RPMI7951 (cell line): ENCODE data around the gene NFE2L2. TPM values are rescaled to one million over a fixed set of nuclear protein-coding genes. Genes with fewer than 3 reads are reported as not detected.
"Not testable (repeated sequence)": the region's sequence is repeated elsewhere in the genome, so short reads cannot be mapped to it uniquely, and the experiment has no call there.

Experiments
- DNase-seq: peaks from one replicate; pipeline ENCODE4 v3.0.0-alpha.2; 2012; ENCODE audit warnings: low read depth
- total RNA-seq: library from RNA; depleted of rRNA; stranded (reverse); fragments of >200 nt; shearing (Covaris generic); gene quantifications from 2 replicates; pipeline ENCODE4 v1.2.3, GENCODE V29; 2014

The NFE2L2 gene
- total RNA-seq, 1 experiment from 2014 or later: 85.1 TPM

- no peak for DNase-seq
Observed at GRCh38 chr2:177281400-177282180, 17.1 kb upstream of the NFE2L2 start.

- no peak for DNase-seq
Observed at GRCh38 chr2:177279847-177280246, 15.3 kb upstream of the NFE2L2 start.

GRCh38 chr2:177275743-177276055, 11.2 kb upstream of the NFE2L2 start:
- no peak for DNase-seq

- no peak for DNase-seq
Observed at GRCh38 chr2:177275040-177275742, 10.7 kb upstream of the NFE2L2 start.

- DNase-seq: no peak
Observed at GRCh38 chr2:177273408-177273807, 8.9 kb upstream of the NFE2L2 start.

- DNase-seq: no peak
Observed at GRCh38 chr2:177272765-177273164, 8.2 kb upstream of the NFE2L2 start.

GRCh38 chr2:177271981-177272666, 7.6 kb upstream of the NFE2L2 start:
- DNase-seq: no peak

- no peak for DNase-seq
Observed at GRCh38 chr2:177270531-177270930, 6.0 kb upstream of the NFE2L2 start.

GRCh38 chr2:177268901-177269300, 4.4 kb upstream of the NFE2L2 start:
- no peak for DNase-seq

- no peak for DNase-seq
Observed at GRCh38 chr2:177268187-177268871, 3.8 kb upstream of the NFE2L2 start.

GRCh38 chr2:177266955-177267354, 2.4 kb upstream of the NFE2L2 start:
- DNase-seq: not testable (repeated sequence)

- no peak for DNase-seq
Observed at GRCh38 chr2:177265824-177266817, 1.6 kb upstream of the NFE2L2 start.

- DNase-seq: no peak
Observed at GRCh38 chr2:177264209-177264692, 276 bp downstream of the NFE2L2 start.

- peak; percentile 99 for DNase-seq
Observed at GRCh38 chr2:177263451-177264208, 897 bp downstream of the NFE2L2 start.

- no peak for DNase-seq
Observed at GRCh38 chr2:177262958-177263450, 1.5 kb downstream of the NFE2L2 start.

GRCh38 chr2:177262092-177262491, 2.4 kb downstream of the NFE2L2 start:
- no peak for DNase-seq

GRCh38 chr2:177261116-177262060, 3.1 kb downstream of the NFE2L2 start:
- no peak for DNase-seq

- no peak for DNase-seq
Observed at GRCh38 chr2:177260379-177260778, 4.1 kb downstream of the NFE2L2 start.

GRCh38 chr2:177258059-177258458, 6.5 kb downstream of the NFE2L2 start:
- no peak for DNase-seq
